NCI-H1417 (cell line): ENCODE data around the gene ZNF277.
A peak's percentile ranks its signal among the peaks of the same experiment; 100 is the strongest.
"Not testable (repeated sequence)": the region's sequence is repeated elsewhere in the genome, so short reads cannot be mapped to it uniquely, and the experiment has no call there.

Experiments used
- DNase-seq, 3 experiments: peaks; one replicate each; lab custom pipeline; 2025; lab: John Stamatoyannopoulos, UW

ZNF277 gene

DNA sequence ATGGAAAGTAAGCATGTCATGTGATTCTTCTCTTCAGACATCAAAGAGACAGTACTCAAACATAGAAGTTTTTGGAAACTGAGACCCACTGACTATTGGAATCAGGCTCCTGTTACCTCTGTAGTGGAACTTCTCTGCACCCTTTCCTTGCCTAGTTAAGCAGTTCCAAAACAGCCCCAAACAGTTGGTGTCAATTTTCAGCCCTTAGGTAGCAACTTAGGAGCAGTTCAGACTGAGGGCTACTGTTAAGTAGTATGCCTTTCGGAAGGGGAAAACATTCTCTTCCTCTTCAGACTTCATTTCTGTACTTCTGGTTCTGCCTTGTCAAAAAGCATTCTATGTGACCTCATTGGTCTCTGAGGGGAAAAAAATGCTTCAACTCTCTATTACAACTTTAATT, 85.7 kb downstream of the ZNF277 start:
- no peak for DNase-seq

DNA sequence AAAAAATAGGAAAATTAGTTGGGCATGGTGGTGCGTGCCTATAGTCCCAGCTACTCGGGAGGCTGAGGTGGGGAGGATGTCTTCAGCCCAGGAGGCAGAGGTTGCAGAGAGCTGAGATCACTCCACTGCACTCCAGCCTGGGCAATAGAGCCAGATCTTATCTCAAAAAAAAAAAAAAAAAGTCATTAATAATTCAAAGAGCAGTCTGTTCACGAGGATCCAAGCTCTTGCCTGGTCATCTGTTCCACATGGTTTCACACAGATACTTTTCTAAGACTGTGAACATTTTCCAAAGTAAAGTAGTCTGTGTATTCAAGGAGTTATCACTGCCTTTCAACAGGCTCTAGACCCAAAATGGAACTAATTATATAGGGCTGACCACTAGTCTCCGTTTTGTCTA, 86.9 kb downstream of the ZNF277 start:
- DNase-seq = peak in 1 of 3 experiments; percentile 18

DNA sequence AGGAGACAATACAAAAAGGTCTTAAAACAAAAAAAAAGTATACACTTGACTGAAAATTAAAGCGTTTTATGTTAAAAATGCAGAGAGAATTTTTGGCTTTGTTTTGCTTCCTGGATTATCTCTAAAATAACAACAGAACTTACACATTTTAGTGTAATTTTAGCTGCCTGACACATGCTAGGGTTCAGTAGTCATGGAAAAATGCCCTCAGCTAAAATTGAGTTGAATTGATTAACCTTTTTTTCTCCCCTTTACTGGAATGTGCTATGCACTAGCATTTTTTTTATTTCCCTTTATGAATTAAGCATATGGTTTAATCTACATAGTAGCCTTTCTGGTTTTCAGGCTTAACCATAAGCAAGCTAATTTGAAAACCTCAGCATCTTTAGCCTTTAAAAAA, 89.9 kb downstream of the ZNF277 start:
- DNase-seq = no peak

DNA sequence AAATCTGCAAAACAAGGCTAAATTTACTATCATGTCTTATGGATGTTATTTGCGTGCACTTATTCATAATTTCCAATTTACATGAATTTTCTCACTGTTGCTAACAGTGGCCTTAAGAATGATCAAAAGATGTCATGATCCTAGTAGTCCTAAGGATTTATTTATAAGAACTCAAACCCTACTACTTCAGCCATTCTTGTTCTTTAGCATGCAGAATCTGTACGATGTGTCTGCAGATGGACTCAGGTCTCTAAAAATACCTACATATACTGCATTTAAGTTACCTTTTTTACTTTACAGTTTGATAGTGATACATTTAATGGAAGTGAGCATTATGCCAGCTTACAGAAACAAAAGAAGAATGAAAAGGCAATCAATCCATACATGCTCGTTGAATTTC, 91.2 kb downstream of the ZNF277 start:
- DNase-seq = no peak

DNA sequence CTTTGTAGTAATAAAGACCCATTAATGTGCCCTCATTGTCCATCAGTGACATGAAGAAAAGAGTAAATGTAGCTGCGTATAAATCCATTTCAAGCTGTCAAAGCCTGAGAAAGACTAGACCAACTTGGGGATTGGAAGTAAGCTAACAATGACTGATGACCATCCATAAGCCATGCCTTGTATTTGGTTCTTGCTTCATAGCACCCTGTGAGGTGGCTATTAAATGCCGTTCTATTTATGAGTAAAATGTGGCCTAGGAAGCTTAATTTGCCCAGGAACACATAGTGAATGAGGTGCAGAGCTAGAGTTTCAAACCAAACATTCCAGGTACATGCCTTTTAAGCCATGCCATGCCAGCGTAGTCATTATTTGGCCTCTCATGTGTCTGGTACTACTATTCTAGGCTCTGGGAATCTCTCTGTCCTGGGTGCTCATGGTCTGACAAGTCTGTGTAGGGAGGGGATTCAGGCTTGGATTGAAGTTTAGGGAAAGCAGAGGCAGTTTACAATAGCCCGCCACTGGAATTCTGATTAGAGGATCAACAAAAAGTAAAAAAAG, 92.1 kb downstream of the ZNF277 start:
- DNase-seq = no peak

DNA sequence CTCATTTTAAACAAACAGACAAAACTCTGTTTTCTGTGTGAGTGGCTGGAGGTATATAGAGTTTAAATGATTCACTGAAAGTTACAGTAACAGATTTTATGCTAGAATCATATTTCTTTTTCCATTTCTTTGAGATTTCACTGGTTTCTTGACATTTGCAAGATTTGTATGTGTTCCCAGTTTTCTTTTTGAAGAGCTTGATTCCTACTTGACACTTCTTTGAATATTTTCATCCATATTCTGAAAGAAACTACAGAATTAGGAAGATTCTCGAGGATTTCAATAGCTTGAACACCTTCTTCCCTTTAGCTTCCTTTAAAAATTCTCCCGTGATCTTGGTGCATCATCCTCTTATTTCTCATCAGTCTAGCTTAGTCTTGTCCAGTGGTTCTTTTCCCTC, 93.6 kb downstream of the ZNF277 start:
- no peak for DNase-seq

DNA sequence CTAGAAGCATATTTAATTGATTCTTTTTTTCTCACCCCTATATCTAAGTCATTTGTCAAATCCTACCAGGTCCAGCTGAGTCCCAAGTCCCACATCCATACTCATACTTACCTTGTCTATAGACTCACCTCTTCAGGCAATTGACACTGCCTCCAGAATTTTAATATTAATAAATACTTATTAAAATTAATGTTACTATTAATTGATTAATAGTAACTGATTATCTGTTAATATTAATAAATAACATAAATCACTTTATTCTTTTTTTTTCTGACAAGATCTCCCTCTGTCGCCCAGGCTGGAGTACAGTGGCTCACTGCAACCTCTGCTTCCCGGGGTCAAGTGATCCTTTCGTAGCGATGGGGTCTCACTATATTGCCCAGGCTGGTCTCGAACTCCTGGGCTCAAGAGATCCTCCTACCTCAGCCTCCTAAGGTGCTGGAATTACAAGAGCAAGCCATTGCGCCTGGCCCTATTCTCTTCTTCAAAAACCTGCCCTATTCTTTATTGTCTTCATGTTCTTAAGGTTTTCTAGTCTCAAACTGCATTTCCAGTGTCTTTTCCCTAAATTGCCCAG, 94.4 kb downstream of the ZNF277 start:
- no peak for DNase-seq

DNA sequence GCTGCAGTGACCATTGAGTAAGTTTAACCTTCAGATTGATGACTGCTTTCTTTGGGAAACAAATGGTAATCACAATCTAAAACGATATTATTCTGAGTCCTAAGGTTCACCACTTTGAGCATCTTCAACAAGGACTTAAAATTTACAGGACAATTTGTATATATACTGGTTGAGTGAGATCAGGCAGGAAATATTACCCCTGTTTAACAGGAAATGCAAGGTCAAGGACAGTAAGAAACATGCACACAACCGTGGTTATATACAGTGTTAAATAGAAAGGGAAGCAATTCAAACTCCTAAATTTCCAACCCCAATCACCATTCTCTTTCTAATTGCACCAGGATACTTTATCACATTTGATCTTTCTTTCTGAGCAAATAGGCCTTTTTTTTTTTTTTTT, 96.1 kb downstream of the ZNF277 start:
- no peak for DNase-seq

DNA sequence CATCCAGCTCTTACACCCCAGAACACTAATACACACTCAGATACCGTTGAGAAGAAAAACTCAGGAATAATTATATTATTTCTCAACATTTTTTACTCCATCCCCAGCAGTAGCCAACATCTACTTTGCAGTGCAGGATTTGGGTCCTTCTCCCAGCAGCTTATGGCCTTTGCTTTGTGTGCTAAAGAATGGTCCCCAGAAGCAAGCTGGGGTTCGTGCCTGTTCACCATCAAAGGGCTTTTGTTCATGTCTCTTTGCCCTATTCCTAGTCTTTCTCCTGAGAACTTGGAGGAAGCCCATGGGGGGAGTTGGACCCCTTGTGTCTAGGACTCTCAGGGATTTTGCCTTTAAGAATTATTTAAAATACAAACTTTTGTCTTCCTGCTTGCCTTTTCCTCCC, 100.4 kb downstream of the ZNF277 start:
- no peak for DNase-seq

DNA sequence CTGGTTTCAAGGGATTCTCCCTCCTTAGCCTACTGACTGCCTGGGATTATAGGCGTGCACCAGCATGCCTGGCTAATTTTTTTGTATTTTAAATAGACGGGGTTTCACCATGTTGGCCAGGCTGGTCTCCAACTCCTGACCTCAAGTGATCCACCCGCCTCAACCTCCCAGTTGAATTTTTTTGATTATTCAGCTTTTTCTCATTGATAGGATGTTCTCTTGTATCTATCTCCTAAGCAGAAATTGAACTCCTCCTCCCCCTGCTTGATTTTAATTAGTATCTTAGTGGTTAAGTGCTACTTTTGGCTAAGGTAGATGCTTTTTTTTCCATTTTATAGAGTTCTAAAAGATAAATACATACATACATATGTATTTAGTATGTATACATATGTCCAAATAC, 101.0 kb downstream of the ZNF277 start:
- no peak for DNase-seq

DNA sequence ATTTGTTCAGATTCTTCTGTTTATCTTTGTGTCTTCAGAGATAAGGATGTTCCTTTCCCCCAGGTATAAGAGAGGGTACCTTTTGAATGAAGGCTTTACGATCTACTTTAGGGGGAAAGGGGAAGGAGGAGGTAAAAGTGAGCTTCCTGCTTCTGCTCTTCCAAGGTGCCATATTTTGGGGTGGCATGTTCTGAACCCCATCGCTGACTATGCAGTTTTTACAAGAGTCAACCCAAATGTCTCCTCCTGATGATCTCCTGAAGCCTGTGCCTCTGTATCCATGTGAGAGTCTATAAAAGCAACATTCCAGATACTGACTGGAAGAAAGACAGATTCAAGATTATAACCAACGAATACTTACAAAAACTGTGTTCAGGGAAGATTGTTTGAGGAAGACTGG, 102.5 kb downstream of the ZNF277 start:
- DNase-seq = no peak

DNA sequence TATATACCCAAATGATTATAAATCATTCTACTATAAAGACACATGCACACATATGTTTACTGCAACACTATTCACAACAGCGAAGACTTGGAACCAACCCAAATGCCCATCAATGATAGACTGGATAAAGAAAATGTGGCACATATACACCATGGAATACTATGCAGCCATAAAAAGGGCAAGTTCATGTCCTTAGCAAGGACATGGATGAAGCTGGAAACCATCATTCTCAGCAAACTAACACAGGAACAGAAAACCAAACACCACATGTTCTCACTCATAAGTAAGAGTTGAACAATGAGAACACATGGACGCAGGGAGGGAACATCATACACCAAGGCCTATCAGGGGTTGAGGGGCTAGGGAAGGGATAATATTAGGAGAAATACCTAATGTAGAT, 110.3 kb downstream of the ZNF277 start:
- DNase-seq = not testable (repeated sequence)

DNA sequence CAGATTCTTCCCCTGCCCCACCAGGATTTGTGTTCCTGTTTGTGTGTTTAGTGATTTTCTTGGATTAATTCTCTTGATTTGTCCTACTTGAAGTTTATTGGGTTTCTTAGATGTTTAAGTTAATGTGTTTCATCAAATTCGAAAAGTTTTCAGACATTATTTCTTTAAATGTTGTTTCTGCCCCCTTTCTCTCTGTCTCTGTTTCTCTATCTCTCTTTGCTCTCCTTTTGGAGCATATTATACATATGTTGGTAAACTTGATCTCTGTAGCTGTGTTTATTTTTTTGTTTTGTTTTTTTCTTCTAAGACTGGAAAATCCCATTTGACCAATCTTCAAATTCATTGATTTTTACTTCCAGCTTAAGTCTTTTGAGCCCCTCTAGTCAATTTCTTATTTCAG, 115.6 kb downstream of the ZNF277 start:
- DNase-seq = no peak

DNA sequence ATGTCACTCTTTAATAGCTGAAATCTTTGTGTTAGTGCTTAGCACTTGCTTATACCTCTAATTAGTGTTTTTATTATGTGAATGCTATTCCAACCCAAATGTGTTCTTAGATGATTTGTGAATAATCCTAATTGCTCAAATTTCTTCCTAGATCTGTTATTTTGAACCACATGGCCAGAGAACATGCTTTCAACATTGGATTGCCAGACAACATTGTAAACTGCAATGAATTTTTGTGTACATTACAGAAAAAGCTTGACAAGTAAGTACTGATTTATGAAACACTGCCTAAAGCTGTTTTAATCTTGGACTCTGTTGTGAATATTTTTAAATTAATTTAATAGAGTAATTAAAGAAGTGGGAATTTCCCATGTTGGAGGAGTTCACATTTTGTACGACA, 121.1 kb downstream of the ZNF277 start:
- no peak for DNase-seq

DNA sequence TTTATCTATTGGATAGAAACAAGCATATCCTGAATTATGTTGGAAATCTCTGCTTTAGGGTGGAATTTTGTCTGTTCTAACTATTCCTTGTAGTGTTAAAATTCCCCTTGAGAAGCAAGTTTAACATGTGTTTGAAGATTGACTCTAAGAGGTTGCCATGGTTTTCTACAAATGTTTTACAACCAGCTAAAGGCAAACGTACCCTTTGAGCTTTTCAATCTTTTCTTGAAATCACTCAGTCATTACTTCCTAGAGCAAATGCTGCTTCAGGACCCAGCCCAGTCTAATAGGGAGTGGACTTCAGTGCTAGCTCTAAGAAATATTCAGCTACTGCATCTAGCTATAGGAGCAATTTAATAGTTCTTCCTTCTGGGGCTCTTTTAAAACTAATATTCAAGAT, 125.0 kb downstream of the ZNF277 start:
- DNase-seq = no peak

DNA sequence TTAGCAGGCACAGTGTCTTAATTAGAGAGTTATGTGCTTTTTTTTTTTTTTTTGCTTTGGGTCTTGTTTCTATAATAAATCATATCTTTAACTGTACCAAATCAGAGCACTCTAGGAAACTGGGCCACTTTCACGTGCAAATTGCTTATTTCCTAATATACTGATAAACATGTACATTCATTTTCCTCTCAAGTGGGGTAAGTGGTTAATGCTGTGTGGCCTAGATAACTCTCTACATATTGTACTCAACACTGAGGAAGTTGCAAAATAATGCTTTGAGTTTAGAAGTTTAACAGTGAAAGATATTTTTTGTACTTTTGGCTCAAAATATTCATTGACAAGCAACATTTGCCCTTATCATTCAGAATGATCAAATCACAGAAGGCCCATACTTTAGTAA, 127.9 kb downstream of the ZNF277 start:
- no peak for DNase-seq

DNA sequence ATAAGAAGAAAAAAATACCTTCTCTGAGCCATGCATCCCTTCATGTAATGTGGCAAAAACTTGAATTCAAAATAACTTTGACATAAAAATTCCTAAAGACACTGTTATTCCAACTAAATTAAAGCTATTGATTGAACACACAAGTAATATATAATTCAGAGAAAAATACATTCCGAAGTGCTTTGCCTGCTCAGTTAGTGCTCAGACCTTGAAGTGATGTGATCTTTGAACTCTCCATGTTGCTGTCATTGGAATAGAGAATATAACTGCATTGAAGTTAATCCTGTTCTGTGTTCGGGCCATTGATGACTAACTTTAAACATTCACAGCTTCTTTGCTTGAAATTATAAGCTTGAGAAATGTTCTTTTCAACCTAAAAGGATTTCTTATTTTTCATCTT, 129.8 kb downstream of the ZNF277 start:
- DNase-seq = no peak

DNA sequence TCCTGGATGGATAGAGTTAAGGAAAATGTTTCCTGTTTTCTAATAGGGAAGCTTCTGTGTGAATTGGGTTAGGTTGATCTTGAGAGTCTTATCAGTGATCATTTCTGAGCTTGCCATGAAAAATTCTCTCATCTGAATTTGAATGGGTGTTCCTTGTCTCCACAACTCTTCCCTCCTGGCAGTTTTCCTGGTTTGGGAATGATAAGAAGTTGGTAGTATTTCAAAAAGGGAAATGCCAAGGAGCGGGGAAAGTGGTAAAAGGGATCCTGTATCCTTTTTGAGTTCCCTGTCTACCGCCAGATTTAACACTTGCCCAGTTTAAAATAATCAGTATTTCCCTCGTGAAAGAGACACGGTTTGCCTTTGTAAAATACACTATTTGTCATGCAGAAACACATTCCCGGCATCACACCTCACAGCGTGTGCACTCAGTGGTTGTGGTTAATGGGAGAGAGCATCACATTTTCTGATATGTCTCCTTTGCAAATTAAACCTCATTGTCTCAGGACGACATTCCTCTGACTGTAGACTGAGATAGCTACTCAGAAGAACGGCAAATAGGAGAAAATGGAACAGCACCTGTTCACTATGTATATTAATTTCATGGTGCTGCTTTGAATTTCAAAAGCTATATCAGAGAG, 130.6 kb downstream of the ZNF277 start:
- no peak for DNase-seq

DNA sequence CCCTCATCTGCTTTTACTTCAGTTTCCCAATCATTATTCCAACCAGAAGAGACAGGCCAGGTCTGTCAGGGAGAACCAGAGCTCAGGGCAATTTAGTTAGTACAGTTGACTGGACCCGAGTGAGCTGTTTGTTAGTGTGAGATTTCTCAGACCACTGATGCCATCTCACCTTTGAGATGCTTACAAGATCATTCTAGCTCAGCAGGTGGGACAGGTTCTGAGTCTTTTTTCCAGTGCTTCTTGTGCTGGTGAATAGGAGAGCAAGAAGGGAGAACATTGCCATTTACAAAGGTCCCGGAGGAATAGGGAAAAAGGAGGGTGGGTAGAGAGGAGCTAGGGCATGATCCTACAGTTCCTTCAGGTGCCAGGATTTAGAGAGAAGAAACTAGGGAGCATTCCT, 131.4 kb downstream of the ZNF277 start:
- no peak for DNase-seq

DNA sequence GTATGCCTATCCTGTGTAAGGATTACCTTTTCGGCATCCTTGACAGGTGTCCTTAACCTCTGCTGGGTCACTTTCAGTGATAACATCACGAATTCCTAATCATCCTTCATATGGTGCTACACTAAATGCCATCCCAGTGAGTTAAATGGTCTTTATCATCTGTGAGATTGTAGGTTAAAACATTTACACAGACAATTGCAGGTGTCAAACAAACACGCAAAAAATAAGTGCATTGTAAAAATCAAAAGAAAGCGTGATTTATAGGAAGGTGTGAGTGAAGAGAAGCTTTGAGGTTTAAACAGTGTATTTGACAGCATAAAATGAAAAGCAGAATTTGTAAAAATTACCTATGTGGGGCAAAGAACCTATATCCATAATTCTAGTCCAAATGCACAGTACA, 132.3 kb downstream of the ZNF277 start:
- DNase-seq = no peak

DNA sequence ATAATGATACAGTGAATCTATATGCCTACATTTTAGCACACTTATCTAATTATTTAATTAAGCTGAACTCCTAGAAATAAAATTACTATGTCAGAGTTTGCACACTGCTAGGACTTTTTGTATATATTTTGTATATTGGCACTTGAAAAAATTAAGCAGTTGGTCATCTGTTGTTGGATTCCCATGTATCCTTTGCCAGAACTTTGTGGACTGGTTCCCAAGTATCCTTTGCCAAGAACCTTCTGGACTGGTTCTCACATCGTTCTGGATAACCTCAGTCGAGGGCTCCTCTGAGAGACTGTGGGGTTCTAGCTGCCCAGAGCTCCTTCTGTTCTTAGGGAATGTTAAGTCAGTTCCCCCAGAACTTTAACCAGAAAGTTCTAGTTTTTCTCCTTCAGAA, 135.0 kb downstream of the ZNF277 start:
- no peak for DNase-seq

DNA sequence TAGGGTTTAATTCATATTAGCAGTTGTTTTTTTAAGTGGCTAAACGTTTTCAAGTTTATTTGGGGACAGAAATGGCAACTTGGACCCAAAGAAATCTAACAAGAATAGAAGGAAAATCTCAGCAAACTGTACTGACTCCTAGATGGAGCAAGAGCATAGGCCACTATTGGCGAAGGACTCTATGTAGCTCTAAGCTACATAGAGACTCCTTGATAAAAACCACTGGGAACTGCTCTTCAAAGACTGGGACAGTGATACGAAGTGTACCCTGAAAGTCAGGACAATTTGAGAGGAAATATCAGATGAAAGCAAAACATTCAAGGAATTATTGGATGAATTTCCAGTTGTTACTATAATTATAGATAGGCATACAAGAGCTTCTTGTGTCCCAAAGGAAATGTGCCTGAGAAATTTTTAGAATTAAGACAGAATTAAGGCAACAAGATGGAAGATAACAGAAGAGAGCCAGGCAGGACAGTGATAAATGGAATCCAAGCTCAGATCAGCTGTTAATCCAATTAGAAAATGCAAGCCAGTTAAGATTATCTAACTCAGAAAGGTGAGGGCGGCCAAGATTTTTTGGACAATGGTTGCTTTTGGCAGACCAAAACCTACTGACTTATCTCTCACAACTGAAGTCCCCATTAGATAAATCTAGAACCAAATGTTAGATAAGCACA, 140.0 kb downstream of the ZNF277 start:
- DNase-seq = no peak

DNA sequence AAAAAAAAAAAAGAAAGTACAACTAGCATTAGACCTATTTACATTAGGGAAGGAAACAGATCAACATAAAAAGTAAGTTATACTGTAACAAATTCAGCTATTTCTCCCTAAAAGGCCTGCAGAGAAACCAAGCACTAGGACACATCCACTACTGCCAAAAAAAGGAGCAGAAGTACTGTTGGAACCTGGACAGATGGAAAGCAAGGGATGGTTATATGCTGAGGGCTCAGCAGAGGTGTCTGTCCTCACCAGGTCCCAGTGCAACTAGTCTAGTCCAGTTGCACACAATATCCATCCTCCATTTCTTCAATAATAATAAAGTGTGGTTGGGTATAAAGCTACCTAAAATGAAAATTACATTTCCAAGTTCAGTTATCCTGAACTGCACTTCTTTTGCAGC, 140.6 kb downstream of the ZNF277 start:
- DNase-seq = no peak

DNA sequence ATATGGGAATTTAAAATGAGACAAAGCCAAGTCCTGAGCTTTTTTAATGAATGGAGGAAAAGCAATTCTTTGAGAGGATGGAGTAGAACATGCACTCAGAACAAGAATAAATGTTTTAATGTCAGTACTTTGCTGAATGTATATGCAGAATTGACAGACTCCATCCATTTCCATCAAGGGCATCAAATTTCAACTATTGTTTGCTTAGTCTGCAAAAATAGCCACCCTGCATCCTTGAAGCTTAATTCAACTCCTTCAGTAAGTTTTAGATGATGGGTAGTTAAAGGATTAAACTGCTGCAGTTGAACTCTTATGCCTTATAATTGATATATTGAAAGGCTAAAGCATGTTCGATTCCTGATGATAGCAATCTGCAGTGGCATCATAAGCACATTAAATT, 144.1 kb downstream of the ZNF277 start:
- DNase-seq = peak in 2 of 3 experiments; percentile 21 to 28
